ENCODE results near the gene SLC22A8. TPM values are rescaled to one million over a fixed set of nuclear protein-coding genes. Genes with fewer than 3 reads are reported as not detected.

Gene SLC22A8
- total RNA-seq, 6 donors from 2014 or later = not detected

GRCh38 chr11:62959422-62959980 is 56.1 kb downstream of the SLC22A8 start:
- WGBS, 2 donors = 80 to 88% methylated on average over 1 of the region's 1 CpG
- Histone ChIP-seq H3K4me3 (no peak overlapping the region), H3K27me3 (no peaks in the 10 kb centered on the region), H3K4me1 (peaks cover 8 to 15% (median 11%) of the 10 kb centered on the region in 4 donors), H3K9me3 (no peaks in the 10 kb centered on the region), H3K36me3 (no peaks in the 10 kb centered on the region), H3K27ac (peak overlapping the region in 3 of 4 donors; percentile 12 to 65 (median 64))
- TF ChIP-seq POLR2AphosphoS5 (IDR thresholded peaks at IDR 0.05) (no peak), EP300 (IDR thresholded peaks at IDR 0.05) (no peak), CTCF (IDR thresholded peaks at IDR 0.05) (no peak), POLR2A (IDR thresholded peaks at IDR 0.05) (no peak)
- DNase-seq (no peak), ATAC-seq (ENCODE audit: low FRiP score in 2 of 2) (no peak)

GRCh38 chr11:62958547-62959421 is 56.9 kb downstream of the SLC22A8 start:
- no peak for TF ChIP-seq POLR2A (IDR thresholded peaks at IDR 0.05)
- TF ChIP-seq POLR2AphosphoS5 (IDR thresholded peaks at IDR 0.05) = no peak
- no peak for TF ChIP-seq CTCF (IDR thresholded peaks at IDR 0.05)
- no peak for TF ChIP-seq EP300 (IDR thresholded peaks at IDR 0.05)
- H3K4me3 ChIP-seq = no peak overlapping the region

GRCh38 chr11:62957147-62957546 is 58.5 kb downstream of the SLC22A8 start:
- no peaks in the 10 kb centered on the region for H3K27me3 ChIP-seq
- TF ChIP-seq POLR2A (IDR thresholded peaks at IDR 0.05) = no peak
- TF ChIP-seq POLR2AphosphoS5 (IDR thresholded peaks at IDR 0.05) = no peak
- no peak for TF ChIP-seq EP300 (IDR thresholded peaks at IDR 0.05)
- TF ChIP-seq CTCF (IDR thresholded peaks at IDR 0.05) = no peak
- no peak overlapping the region for H3K27ac ChIP-seq
- WGBS, 2 donors = 88 to 89% methylated on average over 2 of the region's 2 CpGs
- DNase-seq (no peak), ATAC-seq (ENCODE audit: low FRiP score in 2 of 2) (no peak)
- H3K4me1 ChIP-seq = peaks cover 8 to 15% (median 11%) of the 10 kb centered on the region in 4 donors
- H3K4me3 ChIP-seq = no peak overlapping the region
- H3K36me3 ChIP-seq = no peaks in the 10 kb centered on the region
- H3K9me3 ChIP-seq = no peaks in the 10 kb centered on the region

More at GRCh38 chr11:62958547-62959421, 56.9 kb downstream of the SLC22A8 start:
- ATAC-seq (ENCODE audit: low FRiP score in 2 of 2) (no peak), DNase-seq (no peak)
- H3K36me3 ChIP-seq = no peaks in the 10 kb centered on the region
- 28 to 31% methylated on average over 11 of the region's 11 CpGs for WGBS, 2 donors
- H3K27ac ChIP-seq = peak overlapping the region in 2 of 4 donors; percentile 64 to 65
- H3K9me3 ChIP-seq = no peaks in the 10 kb centered on the region
- H3K27me3 ChIP-seq = no peaks in the 10 kb centered on the region
- H3K4me1 ChIP-seq = peaks cover 8 to 15% (median 11%) of the 10 kb centered on the region in 4 donors

GRCh38 chr11:62954478-62954877 is 61.2 kb downstream of the SLC22A8 start:
- no peaks in the 10 kb centered on the region for H3K36me3 ChIP-seq
- no peak overlapping the region for H3K27ac ChIP-seq
- no peak for DNase-seq
- no peaks in the 10 kb centered on the region for H3K9me3 ChIP-seq
- H3K4me3 ChIP-seq = no peak overlapping the region
- no peak for ATAC-seq (ENCODE audit: low FRiP score in 2 of 2)
- no peaks in the 10 kb centered on the region for H3K27me3 ChIP-seq
- TF ChIP-seq POLR2A (IDR thresholded peaks at IDR 0.05) = no peak
- TF ChIP-seq EP300 (IDR thresholded peaks at IDR 0.05) = no peak
- no peak for TF ChIP-seq POLR2AphosphoS5 (IDR thresholded peaks at IDR 0.05)
- TF ChIP-seq CTCF (IDR thresholded peaks at IDR 0.05) = no peak
- 80 to 82% methylated on average over 5 of the region's 5 CpGs for WGBS, 2 donors
- H3K4me1 ChIP-seq = peaks cover 6 to 13% (median 9%) of the 10 kb centered on the region in 4 donors

Data from upper lobe of left lung (tissue), 6 donors.